ENCODE data around the gene TNMD. TPM values are rescaled to one million over a fixed set of nuclear protein-coding genes. Genes with fewer than 3 reads are reported as not detected.

The TNMD gene
- total and polyA plus RNA-seq, 5 donors from 2014 or later = not detected

- Histone ChIP-seq H3K4me1 (ENCODE audit: control insufficient read depth, insufficient read depth, low read length, poor library complexity, severe bottlenecking) (no peaks in the 10 kb centered on the region), H3K27ac (ENCODE audit: insufficient read depth, low read length, poor library complexity, severe bottlenecking) (no peak overlapping the region), H3K4me3 (ENCODE audit: low read depth, low read length) (no peak overlapping the region), H3K27me3 (ENCODE audit: control insufficient read depth, insufficient read depth, low read length) (no peaks in the 10 kb centered on the region), H3K9me3 (ENCODE audit: control insufficient read depth in 2 of 2, low read length in 2 of 2) (no peaks in the 10 kb centered on the region), H3K36me3 (ENCODE audit: control insufficient read depth, insufficient read depth, low read length) (no peaks in the 10 kb centered on the region)
- no peak overlapping the region for H3K4me3 Mint-ChIP-seq
- H3K27me3 Mint-ChIP-seq = peaks cover 11% of the 10 kb centered on the region
- peaks cover 0 to 3% (median 0%) of the 10 kb centered on the region in 7 donors for H3K9me3 Mint-ChIP-seq
- H3K36me3 Mint-ChIP-seq = no peaks in the 10 kb centered on the region
- no peak for DNase-seq
- ATAC-seq (ENCODE audit: low read depth in 2 of 2) = no peak
- peak overlapping the region in 1 of 3 donors; percentile 43 for H3K27ac Mint-ChIP-seq
- H3K4me1 Mint-ChIP-seq = no peaks in the 10 kb centered on the region
Measured at GRCh38 chrX:100645106-100645505, 60.4 kb downstream of the TNMD start.

- ATAC-seq (ENCODE audit: low read depth in 2 of 2) (no peak), DNase-seq (no peak)
- Mint-ChIP-seq H3K9me3 (peaks cover 0 to 4% (median 0%) of the 10 kb centered on the region in 7 donors), H3K27ac (no peak overlapping the region), H3K36me3 (no peaks in the 10 kb centered on the region), H3K4me3 (no peak overlapping the region), H3K4me1 (no peaks in the 10 kb centered on the region), H3K27me3 (peaks cover 10% of the 10 kb centered on the region)
- Histone ChIP-seq H3K27me3 (ENCODE audit: control insufficient read depth, insufficient read depth, low read length) (no peaks in the 10 kb centered on the region), H3K36me3 (ENCODE audit: control insufficient read depth, insufficient read depth, low read length) (no peaks in the 10 kb centered on the region), H3K4me3 (ENCODE audit: low read depth, low read length) (no peak overlapping the region), H3K4me1 (ENCODE audit: control insufficient read depth, insufficient read depth, low read length, poor library complexity, severe bottlenecking) (no peaks in the 10 kb centered on the region), H3K27ac (ENCODE audit: insufficient read depth, low read length, poor library complexity, severe bottlenecking) (no peak overlapping the region), H3K9me3 (ENCODE audit: control insufficient read depth in 2 of 2, low read length in 2 of 2) (no peaks in the 10 kb centered on the region)
Measured at GRCh38 chrX:100647095-100647494, 62.4 kb downstream of the TNMD start.

DNA sequence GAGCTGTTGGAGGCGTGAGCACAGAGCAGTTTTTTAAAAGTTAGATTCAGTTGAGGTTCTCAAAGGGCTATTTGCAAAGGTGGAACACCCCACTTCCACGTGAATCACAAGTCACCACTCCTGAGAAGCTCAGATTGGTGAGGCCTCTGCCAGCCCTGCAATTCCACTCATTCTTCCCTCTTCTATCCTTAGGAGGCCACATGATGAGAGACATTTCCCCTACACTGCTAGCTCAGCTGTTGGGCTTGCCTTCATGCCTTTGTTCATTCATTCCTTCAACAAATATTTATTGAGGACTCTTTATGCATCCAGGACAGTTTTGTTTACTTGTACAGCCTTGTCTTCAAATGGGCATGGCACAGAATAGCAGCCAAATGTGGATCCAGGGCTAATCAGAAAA is 63.0 kb downstream of the TNMD start:
- H3K9me3 Mint-ChIP-seq = peaks cover 0 to 4% (median 0%) of the 10 kb centered on the region in 7 donors
- ATAC-seq (ENCODE audit: low read depth in 2 of 2) = no peak
- no peaks in the 10 kb centered on the region for H3K9me3 ChIP-seq (ENCODE audit: control insufficient read depth in 2 of 2, low read length in 2 of 2)
- H3K27me3 ChIP-seq (ENCODE audit: control insufficient read depth, insufficient read depth, low read length) = no peaks in the 10 kb centered on the region
- no peak overlapping the region for H3K4me3 Mint-ChIP-seq
- H3K36me3 ChIP-seq (ENCODE audit: control insufficient read depth, insufficient read depth, low read length) = no peaks in the 10 kb centered on the region
- no peak overlapping the region for H3K4me3 ChIP-seq (ENCODE audit: low read depth, low read length)
- H3K27ac ChIP-seq (ENCODE audit: insufficient read depth, low read length, poor library complexity, severe bottlenecking) = no peak overlapping the region
- H3K36me3 Mint-ChIP-seq = no peaks in the 10 kb centered on the region
- H3K27ac Mint-ChIP-seq = no peak overlapping the region
- no peaks in the 10 kb centered on the region for H3K4me1 Mint-ChIP-seq
- no peaks in the 10 kb centered on the region for H3K4me1 ChIP-seq (ENCODE audit: control insufficient read depth, insufficient read depth, low read length, poor library complexity, severe bottlenecking)
- peaks cover 5% of the 10 kb centered on the region for H3K27me3 Mint-ChIP-seq
- DNase-seq = no peak

DNA sequence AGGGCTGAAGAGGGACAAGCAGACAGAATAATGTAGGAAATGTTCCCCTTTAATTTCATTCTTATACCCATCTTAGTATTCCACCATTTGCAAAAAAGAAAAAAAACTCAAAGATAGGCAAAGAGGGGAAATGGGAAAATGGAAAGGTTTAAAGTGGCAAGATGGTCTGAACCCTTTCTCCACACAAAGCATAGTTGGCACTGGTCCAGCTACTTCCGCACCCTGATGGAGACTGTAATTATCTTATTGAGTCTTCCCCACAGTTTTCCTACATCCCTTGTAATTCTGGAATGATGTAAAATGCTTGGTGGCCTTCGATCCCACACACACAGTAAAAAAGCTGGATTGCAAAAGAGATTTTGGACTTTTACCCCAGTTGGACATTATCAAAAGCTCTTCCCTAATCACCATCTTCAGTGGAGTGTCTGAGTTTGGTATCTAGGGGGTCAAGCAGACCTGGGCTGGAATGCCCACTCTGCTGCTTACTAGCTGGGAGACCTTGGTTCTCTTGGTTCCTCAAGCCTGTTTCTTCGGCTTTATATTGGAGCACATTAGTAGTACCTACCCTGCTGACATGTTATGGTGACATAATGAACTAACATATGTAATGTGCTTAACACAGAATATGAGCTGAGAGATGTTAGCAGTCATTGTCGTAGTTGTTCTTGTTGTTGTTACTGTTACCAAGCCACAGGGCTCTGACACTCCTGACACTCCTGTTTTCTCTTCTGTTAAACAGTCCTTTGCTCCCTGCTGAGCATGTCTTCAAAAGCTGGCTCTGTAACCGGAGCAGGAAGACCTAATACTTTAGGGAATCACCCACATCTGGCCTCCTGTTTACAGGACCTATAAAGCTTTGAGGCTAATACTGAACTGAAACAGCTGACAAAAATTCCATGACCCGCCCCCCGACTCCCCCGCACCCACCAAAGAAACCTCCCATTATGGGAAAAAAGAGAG is 64.0 kb downstream of the TNMD start:
- H3K4me3 ChIP-seq (ENCODE audit: low read depth, low read length) = no peak overlapping the region
- no peaks in the 10 kb centered on the region for H3K9me3 ChIP-seq (ENCODE audit: control insufficient read depth in 2 of 2, low read length in 2 of 2)
- H3K4me1 Mint-ChIP-seq = no peaks in the 10 kb centered on the region
- peaks cover 5% of the 10 kb centered on the region for H3K27me3 Mint-ChIP-seq
- H3K27ac ChIP-seq (ENCODE audit: insufficient read depth, low read length, poor library complexity, severe bottlenecking) = no peak overlapping the region
- H3K36me3 ChIP-seq (ENCODE audit: control insufficient read depth, insufficient read depth, low read length) = no peaks in the 10 kb centered on the region
- H3K9me3 Mint-ChIP-seq = peaks cover 0 to 4% (median 0%) of the 10 kb centered on the region in 7 donors
- no peaks in the 10 kb centered on the region for H3K4me1 ChIP-seq (ENCODE audit: control insufficient read depth, insufficient read depth, low read length, poor library complexity, severe bottlenecking)
- ATAC-seq (ENCODE audit: low read depth in 2 of 2) = no peak
- H3K27me3 ChIP-seq (ENCODE audit: control insufficient read depth, insufficient read depth, low read length) = no peaks in the 10 kb centered on the region
- no peaks in the 10 kb centered on the region for H3K36me3 Mint-ChIP-seq
- no peak for DNase-seq
- H3K4me3 Mint-ChIP-seq = no peak overlapping the region
- H3K27ac Mint-ChIP-seq = no peak overlapping the region

Other genes with a start within 250 kb of the TNMD start
- gene PCDH19, start 174.7 kb upstream of the TNMD start, total RNA-seq = not detected
- gene PCDH19, start 174.7 kb upstream of the TNMD start, polyA plus RNA-seq = not detected
- 0.17 TPM for gene TSPAN6, start 51.9 kb downstream of the TNMD start, total RNA-seq
- gene TSPAN6, start 51.9 kb downstream of the TNMD start, polyA plus RNA-seq = 1 to 10 TPM in 2 of 4 donors, under 1 TPM in 2; 0.41 to 4.2 (median 1.8) TPM
- gene SRPX2, start 59.3 kb downstream of the TNMD start, total RNA-seq = not detected
- gene SRPX2, start 59.3 kb downstream of the TNMD start, polyA plus RNA-seq = not detected
- gene SYTL4, start 147.2 kb downstream of the TNMD start, total RNA-seq = 0.22 TPM
- gene SYTL4, start 147.2 kb downstream of the TNMD start, polyA plus RNA-seq = not detected
- 11.1 TPM for gene CSTF2, start 235.5 kb downstream of the TNMD start, total RNA-seq
- 10 to 100 TPM; 13.4 to 19.2 (median 16.3) TPM for gene CSTF2, start 235.5 kb downstream of the TNMD start, polyA plus RNA-seq